Lung (tissue), 12 donors: ENCODE data around the gene DIPK1C. TPM values are rescaled to one million over a fixed set of nuclear protein-coding genes. Genes with fewer than 3 reads are reported as not detected.

Source experiments
- ATAC-seq: fragments of 200-7000 bp; cut with Tn5 transposase; one replicate; pipeline ENCODE4 v1.9.1; 2020; ENCODE audit warnings: moderate number of reproducible peaks; ENCODE audit not compliant: insufficient read depth, low FRiP score
- DNase-seq, 3 donors: peaks; one replicate each; pipeline ENCODE4 v3.0.0-alpha.2; 2013 to 2017
- H3K27ac ChIP-seq, 2 donors: one replicate each; pipeline ENCODE4 v1.5.1; 2013; ENCODE audit warnings: mild to moderate bottlenecking in 2 of 2, moderate library complexity in 2 of 2, control low read depth in 1 of 2, inconsistent platforms in 1 of 2, low read depth in 1 of 2, low read length in 1 of 2
- H3K27me3 ChIP-seq, 3 donors: one replicate each; pipeline ENCODE4 v1.5.1; 2013; ENCODE audit warnings: low read length in 2 of 3; ENCODE audit not compliant: control insufficient read depth in 3 of 3, insufficient read depth in 3 of 3
- H3K36me3 ChIP-seq, 4 donors: one replicate each; pipeline ENCODE4 v1.5.1; 2013; ENCODE audit warnings: low read length in 4 of 4, mild to moderate bottlenecking in 1 of 4, moderate library complexity in 1 of 4; ENCODE audit not compliant: control insufficient read depth in 4 of 4, insufficient read depth in 4 of 4
- H3K4me1 ChIP-seq, 5 donors: one replicate each; pipeline ENCODE4 v1.5.1; 2013; ENCODE audit warnings: low read length in 5 of 5, mild to moderate bottlenecking in 2 of 5, moderate library complexity in 1 of 5; ENCODE audit not compliant: control insufficient read depth in 5 of 5, insufficient read depth in 5 of 5
- H3K4me3 ChIP-seq: one replicate; pipeline ENCODE4 v1.5.1; 2013; ENCODE audit warnings: mild to moderate bottlenecking, control low read depth, moderate library complexity
- H3K9ac ChIP-seq, 2 donors: one replicate each; pipeline ENCODE4 v1.5.1; 2013; ENCODE audit warnings: low read length in 2 of 2, control low read depth in 1 of 2; ENCODE audit not compliant: insufficient read depth in 1 of 2
- H3K9me3 ChIP-seq, 4 donors: one replicate each; pipeline ENCODE4 v1.5.1; 2013; ENCODE audit warnings: low read length in 3 of 4, mild to moderate bottlenecking in 1 of 4, moderate library complexity in 1 of 4; ENCODE audit not compliant: control insufficient read depth in 4 of 4, insufficient read depth in 3 of 4
- WGBS, 2 donors: extraction: QIAGEN DNeasy Blood & Tissue Kit; methylation state at CpG; one replicate each; pipeline ENCODE4 v1.1.7; 2013; 5-methylcytosine and 5-hydroxymethylcytosine counted together
- polyA plus RNA-seq, 2 donors: library from polyadenylated mRNA; stranded (reverse); fragments of 200-250 nt; gene quantifications; one replicate each; pipeline ENCODE4 v1.2.1, GENCODE V29; 2013
- total RNA-seq, 2 donors: library from RNA; depleted of rRNA in 1 of 2; stranded (reverse); fragments of >200 nt in 1 of 2; gene quantifications; one replicate each; pipeline ENCODE4 v1.2.1, GENCODE V29; 2014 to 2021
- TF ChIP-seq, protein P1 (sequence below): IDR thresholded peaks from 2 replicates; pipeline ENCODE4 v1.5.1; 2012; ENCODE audit warnings: mild to moderate bottlenecking; ENCODE audit errors: control extremely low read depth, extremely low read depth
- donor health status: control.
- donor health status: control.
- donor health status: Bipolar disorder and iron deficiency.
- donor health status: healthy.
- donor health status: DM: yes; HTN: yes; CAD: no.

Gene DIPK1C
- total and polyA plus RNA-seq, 4 donors = 0.02 TPM; not detected in 3

- DNase-seq (no peak), ATAC-seq (no peak)
- Histone ChIP-seq H3K36me3 (no peaks in the 10 kb centered on the region), H3K4me3 (no peak overlapping the region), H3K9me3 (peaks cover 0 to 1% (median 0%) of the 10 kb centered on the region in 4 donors), H3K4me1 (peaks cover 0 to 20% (median 2%) of the 10 kb centered on the region in 5 donors), H3K9ac (no peak overlapping the region), H3K27ac (no peak overlapping the region), H3K27me3 (no peaks in the 10 kb centered on the region)
- TF ChIP-seq, protein P1, sequence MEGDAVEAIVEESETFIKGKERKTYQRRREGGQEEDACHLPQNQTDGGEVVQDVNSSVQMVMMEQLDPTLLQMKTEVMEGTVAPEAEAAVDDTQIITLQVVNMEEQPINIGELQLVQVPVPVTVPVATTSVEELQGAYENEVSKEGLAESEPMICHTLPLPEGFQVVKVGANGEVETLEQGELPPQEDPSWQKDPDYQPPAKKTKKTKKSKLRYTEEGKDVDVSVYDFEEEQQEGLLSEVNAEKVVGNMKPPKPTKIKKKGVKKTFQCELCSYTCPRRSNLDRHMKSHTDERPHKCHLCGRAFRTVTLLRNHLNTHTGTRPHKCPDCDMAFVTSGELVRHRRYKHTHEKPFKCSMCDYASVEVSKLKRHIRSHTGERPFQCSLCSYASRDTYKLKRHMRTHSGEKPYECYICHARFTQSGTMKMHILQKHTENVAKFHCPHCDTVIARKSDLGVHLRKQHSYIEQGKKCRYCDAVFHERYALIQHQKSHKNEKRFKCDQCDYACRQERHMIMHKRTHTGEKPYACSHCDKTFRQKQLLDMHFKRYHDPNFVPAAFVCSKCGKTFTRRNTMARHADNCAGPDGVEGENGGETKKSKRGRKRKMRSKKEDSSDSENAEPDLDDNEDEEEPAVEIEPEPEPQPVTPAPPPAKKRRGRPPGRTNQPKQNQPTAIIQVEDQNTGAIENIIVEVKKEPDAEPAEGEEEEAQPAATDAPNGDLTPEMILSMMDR = no peak
- 86 to 88% methylated on average over 5 of the region's 5 CpGs for WGBS, 2 donors
Observed at GRCh38 chr18:74420926-74421325, 36.2 kb downstream of the DIPK1C start.

GRCh38 chr18:74420481-74420880 is 36.6 kb downstream of the DIPK1C start:
- H3K27me3 ChIP-seq = no peaks in the 10 kb centered on the region
- H3K36me3 ChIP-seq = no peaks in the 10 kb centered on the region
- TF ChIP-seq, protein P1 = no peak
- peak in 2 of 3 donors; percentile 71 to 77 for DNase-seq
- peaks cover 0 to 1% (median 0%) of the 10 kb centered on the region in 4 donors for H3K9me3 ChIP-seq
- WGBS, 2 donors = 81 to 88% methylated on average over 2 of the region's 2 CpGs
- no peak overlapping the region for H3K4me3 ChIP-seq
- peaks cover 0 to 20% (median 2%) of the 10 kb centered on the region in 5 donors for H3K4me1 ChIP-seq
- no peak for ATAC-seq
- H3K9ac ChIP-seq = no peak overlapping the region
- no peak overlapping the region for H3K27ac ChIP-seq

DNA sequence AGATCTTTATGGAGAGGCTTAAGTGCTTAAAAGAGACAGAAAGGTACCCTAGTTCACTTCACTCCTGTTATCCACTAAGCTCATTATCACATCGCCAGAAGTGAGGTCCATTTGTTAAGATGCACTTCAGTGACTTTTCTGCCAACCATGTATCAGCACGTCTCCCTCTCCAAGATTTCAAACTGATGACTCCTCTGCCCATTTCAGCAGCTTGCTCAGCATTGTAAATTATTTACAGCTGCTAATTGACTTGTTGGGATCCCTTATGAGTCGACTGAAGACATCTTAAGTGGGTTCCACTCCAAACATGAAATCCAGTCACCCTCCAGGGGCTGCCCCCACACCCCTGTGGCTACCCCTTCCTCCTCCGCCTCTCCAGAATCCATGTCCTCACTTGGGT is 37.3 kb downstream of the DIPK1C start:
- peaks cover 0 to 1% (median 0%) of the 10 kb centered on the region in 4 donors for H3K9me3 ChIP-seq
- no peaks in the 10 kb centered on the region for H3K27me3 ChIP-seq
- TF ChIP-seq, protein P1 = no peak
- H3K9ac ChIP-seq = no peak overlapping the region
- H3K27ac ChIP-seq = no peak overlapping the region
- ATAC-seq (no peak), DNase-seq (no peak)
- peaks cover 0 to 20% (median 2%) of the 10 kb centered on the region in 5 donors for H3K4me1 ChIP-seq
- no peaks in the 10 kb centered on the region for H3K36me3 ChIP-seq
- 84 to 90% methylated on average over 4 of the region's 4 CpGs for WGBS, 2 donors
- H3K4me3 ChIP-seq = no peak overlapping the region

GRCh38 chr18:74418023-74418422 is 39.1 kb downstream of the DIPK1C start:
- peaks cover 0 to 20% (median 2%) of the 10 kb centered on the region in 5 donors for H3K4me1 ChIP-seq
- no peak overlapping the region for H3K27ac ChIP-seq
- H3K27me3 ChIP-seq = no peaks in the 10 kb centered on the region
- TF ChIP-seq, protein P1 = no peak
- DNase-seq = no peak
- H3K9me3 ChIP-seq = peaks cover 0 to 1% (median 0%) of the 10 kb centered on the region in 4 donors
- no peak overlapping the region for H3K4me3 ChIP-seq
- no peaks in the 10 kb centered on the region for H3K36me3 ChIP-seq
- WGBS, 2 donors = 63 to 77% methylated on average over 2 of the region's 2 CpGs
- no peak overlapping the region for H3K9ac ChIP-seq
- no peak for ATAC-seq
